ENCODE results near the gene CMTM7. TPM values are rescaled to one million over a fixed set of nuclear protein-coding genes. Genes with fewer than 3 reads are reported as not detected.

The CMTM7 gene
- total and polyA plus RNA-seq, 2 of the 8 experiments (the other 6 are each of a cell fraction or from before 2014, with no cell fraction given) = 33.3 to 65.8 TPM

- no peak overlapping the region for H2BK5ac ChIP-seq (ENCODE audit: low read depth, low read length)
- no peak overlapping the region for H2BK12ac ChIP-seq (ENCODE audit: low read depth, low read length)
- no peak overlapping the region for H3K14ac ChIP-seq (ENCODE audit: insufficient read length)
- H4K5ac ChIP-seq (ENCODE audit: insufficient read length, low read depth, low read length) = no peak overlapping the region
- no peak for TF ChIP-seq SIRT6 (IDR thresholded peaks at IDR 0.05; ENCODE audit: low read length)
- TF ChIP-seq NANOG (IDR thresholded peaks at IDR 0.05; ENCODE audit: insufficient read depth, low read depth, low read length, poor library complexity, severe bottlenecking) = no peak
- no peak for TF ChIP-seq RAD21 (IDR thresholded peaks at IDR 0.05 in 1 of 2, conservative IDR thresholded peaks at IDR 0.05 in 1 of 2; ENCODE audit: low read depth in 2 of 2, low read length in 2 of 2)
- 0 out of 2 replicates have a peak overlapping the region, but pooled peaks have one; percentile 72 for H2BK15ac ChIP-seq (ENCODE audit: low read length)
- H2AK5ac ChIP-seq (ENCODE audit: low read depth, low read length) = no peak overlapping the region
- peaks cover under 1% of the 10 kb centered on the region; the same call in 1 of the 2 replicates for H3K23me2 ChIP-seq (ENCODE audit: low read depth, low read length)
- ChIA-PET CTCF (ENCODE audit: partially characterized antibody) (interaction anchor here (0.6 to 12.8 kb wide), 11 partner anchors 10 to 207 kb away, joined by 3 to 121 read pairs (median 4); no protein-coding TSS in a partner anchor), POLR2A (ENCODE audit: partially characterized antibody) (interaction anchor here (1.5 kb wide), 1 partner anchor 24 kb away, joined by 3 read pairs; no protein-coding TSS in a partner anchor)
- peaks cover 1% of the 10 kb centered on the region for H3K79me1 ChIP-seq (ENCODE audit: low read depth, low read length)
- no peak overlapping the region for H2BK120ac ChIP-seq (replicated peaks; ENCODE audit: low read depth, low read length)
- no peak overlapping the region for H3K4ac ChIP-seq (replicated peaks; ENCODE audit: insufficient read length, low read depth, low read length)
- H3K4me1 ChIP-seq (replicated peaks in 1 of 4; ENCODE audit: control insufficient read depth in 3 of 4, insufficient read depth in 4 of 4, low read length in 3 of 4) = peaks cover 2 to 5% (median 3%) of the 10 kb centered on the region in 4 experiments; a peak in 6 of 7 replicates
- DNase-seq (ENCODE audit: low read depth in 1 of 2, low spot score in 2 of 2) (no peak), FAIRE-seq (no peak)
- no peak overlapping the region for H2AFZ ChIP-seq (ENCODE audit: low read length)
- no peak overlapping the region for H4K8ac ChIP-seq (ENCODE audit: extremely low read depth, insufficient read depth, low read length)
- H3K27me3 ChIP-seq (replicated peaks in 1 of 4; ENCODE audit: control insufficient read depth in 3 of 4, extremely low read depth in 1 of 4, insufficient read depth in 3 of 4, low read length in 3 of 4) = peaks cover 0 to 5% (median 1%) of the 10 kb centered on the region in 4 experiments; a peak in 2 of 7 replicates
- no peaks in the 10 kb centered on the region for H3K9me3 ChIP-seq (ENCODE audit: insufficient read depth in 2 of 2, low read depth in 1 of 2, low read length in 1 of 2)
- H2BK20ac ChIP-seq (ENCODE audit: low read length) = no peak overlapping the region
- peaks cover 0 to 42% of the 10 kb centered on the region in 2 experiments; a peak in 2 of 4 replicates for H3K79me2 ChIP-seq (ENCODE audit: control insufficient read depth in 1 of 2, insufficient read depth in 2 of 2, low read length in 2 of 2)
- no peak overlapping the region for H3K27ac ChIP-seq (ENCODE audit: low read depth, low read length)
- H3K4me2 ChIP-seq (ENCODE audit: insufficient read depth in 1 of 2, low read depth in 2 of 2, low read length in 2 of 2) = no peak overlapping the region
- no peaks in the 10 kb centered on the region for H3K36me3 ChIP-seq (ENCODE audit: control insufficient read depth in 2 of 4, insufficient read depth in 4 of 4, low read length in 3 of 4)
- 50% methylated on average over 2 of the region's 2 CpGs; no CpG with 5 or more reads in 1 of the 2 experiments for WGBS, 2 experiments (ENCODE audit: extremely low coverage in 1 of 2, insufficient coverage in 1 of 2, insufficient read length in 1 of 2, insufficient replicate concordance in 2 of 2, low coverage in 1 of 2, low lambda C conversion rate in 2 of 2, missing lambda C conversion rate in 1 of 2)
- no peak overlapping the region for H3K4me3 ChIP-seq (ENCODE audit: extremely low read depth in 1 of 4, insufficient read depth in 2 of 4, low read depth in 3 of 4, low read length in 4 of 4)
- no peak overlapping the region for H3K23ac ChIP-seq (ENCODE audit: insufficient read length)
- H3K18ac ChIP-seq (ENCODE audit: extremely low read depth, low read length) = no peak overlapping the region
- H4K91ac ChIP-seq (replicated peaks; ENCODE audit: insufficient read length, low read length) = no peak overlapping the region
- peaks cover 2% of the 10 kb centered on the region in 2 experiments for H4K20me1 ChIP-seq (replicated peaks in 1 of 2; ENCODE audit: control insufficient read depth in 1 of 2, insufficient read depth in 2 of 2, low read length in 2 of 2)
- no peak overlapping the region for H3K9ac ChIP-seq (replicated peaks in 1 of 4; ENCODE audit: extremely low read depth in 1 of 4, low read depth in 3 of 4, low read length in 3 of 4)
- H3K56ac ChIP-seq (replicated peaks; ENCODE audit: insufficient read length, low read depth, low read length) = no peak overlapping the region
Observed at GRCh38 chr3:32397941-32398340, 6.3 kb downstream of the CMTM7 start.
